ENCODE measurements around the gene ABHD4.

Gene ABHD4

DNA sequence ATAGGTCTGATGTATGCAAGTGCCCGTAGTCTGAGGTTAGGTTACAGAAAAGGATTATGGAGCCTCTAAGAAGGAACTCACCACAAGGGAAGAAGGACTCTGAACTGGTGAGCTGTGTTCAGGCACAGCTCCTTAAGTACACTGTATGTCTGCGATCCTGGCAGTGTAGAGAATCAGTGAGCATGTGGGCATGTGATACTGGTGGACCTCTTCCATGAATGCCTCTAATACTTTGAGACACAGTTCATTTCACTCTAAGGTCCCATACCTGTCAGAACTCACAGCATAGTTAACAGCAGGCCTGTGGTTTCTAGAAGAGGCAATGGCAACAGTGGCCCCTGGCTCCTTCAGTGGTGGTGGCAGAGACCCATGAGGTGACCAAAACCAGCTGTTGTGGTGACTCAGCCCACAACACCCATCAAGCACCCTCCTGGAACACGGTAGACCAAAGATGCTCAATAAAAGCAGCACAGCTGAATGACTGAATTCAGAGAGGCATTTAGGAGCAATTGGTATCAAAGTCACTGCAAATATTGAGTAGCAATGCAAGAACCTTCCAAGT lies 52.9 kb downstream of the ABHD4 start:
- Histone ChIP-seq H3K27me3 (replicated peaks; ENCODE audit: insufficient read depth, low read length) (no peaks in the 10 kb centered on the region), H3K79me2 (ENCODE audit: low read length) (no peaks in the 10 kb centered on the region), H3K36me3 (replicated peaks; ENCODE audit: insufficient read depth, low read length) (no peaks in the 10 kb centered on the region), H3K9ac (ENCODE audit: low read length) (no peak overlapping the region), H4K20me1 (ENCODE audit: insufficient read depth, low read length) (no peaks in the 10 kb centered on the region), H3K4me1 (ENCODE audit: low read length) (peaks cover 12% of the 10 kb centered on the region; the same call in 1 of the 2 replicates), H3K9me2 (replicated peaks; ENCODE audit: insufficient read depth, low read length) (no peaks in the 10 kb centered on the region), H2AFZ (ENCODE audit: low read length) (no peak overlapping the region), H3K9me3 (replicated peaks; ENCODE audit: insufficient read depth, low read length) (no peaks in the 10 kb centered on the region), H3K4me3 (ENCODE audit: low read length) (no peak overlapping the region), H3K27ac (ENCODE audit: low read length) (0 out of 2 replicates have a peak overlapping the region, but pooled peaks have one; percentile 6), H3K4me2 (ENCODE audit: low read depth, low read length) (no peak overlapping the region), H3F3A (ENCODE audit: insufficient read depth, low read length) (no peaks in the 10 kb centered on the region)
- TF ChIP-seq EZH2 (optimal IDR thresholded peaks at IDR 0.05; ENCODE audit: low read depth, low read length) (no peak), EZH2phosphoT487 (IDR thresholded peaks at IDR 0.05; ENCODE audit: low read length) (no peak)
- TF ChIP-seq, protein P1, sequence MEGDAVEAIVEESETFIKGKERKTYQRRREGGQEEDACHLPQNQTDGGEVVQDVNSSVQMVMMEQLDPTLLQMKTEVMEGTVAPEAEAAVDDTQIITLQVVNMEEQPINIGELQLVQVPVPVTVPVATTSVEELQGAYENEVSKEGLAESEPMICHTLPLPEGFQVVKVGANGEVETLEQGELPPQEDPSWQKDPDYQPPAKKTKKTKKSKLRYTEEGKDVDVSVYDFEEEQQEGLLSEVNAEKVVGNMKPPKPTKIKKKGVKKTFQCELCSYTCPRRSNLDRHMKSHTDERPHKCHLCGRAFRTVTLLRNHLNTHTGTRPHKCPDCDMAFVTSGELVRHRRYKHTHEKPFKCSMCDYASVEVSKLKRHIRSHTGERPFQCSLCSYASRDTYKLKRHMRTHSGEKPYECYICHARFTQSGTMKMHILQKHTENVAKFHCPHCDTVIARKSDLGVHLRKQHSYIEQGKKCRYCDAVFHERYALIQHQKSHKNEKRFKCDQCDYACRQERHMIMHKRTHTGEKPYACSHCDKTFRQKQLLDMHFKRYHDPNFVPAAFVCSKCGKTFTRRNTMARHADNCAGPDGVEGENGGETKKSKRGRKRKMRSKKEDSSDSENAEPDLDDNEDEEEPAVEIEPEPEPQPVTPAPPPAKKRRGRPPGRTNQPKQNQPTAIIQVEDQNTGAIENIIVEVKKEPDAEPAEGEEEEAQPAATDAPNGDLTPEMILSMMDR (IDR thresholded peaks at IDR 0.05; ENCODE audit: low read length), result no peak
- DNase-seq, result peak; percentile 23

GRCh38 chr14:22651586-22651985 lies 53.5 kb downstream of the ABHD4 start:
- Histone ChIP-seq H4K20me1 (ENCODE audit: insufficient read depth, low read length) (no peaks in the 10 kb centered on the region), H3K4me3 (ENCODE audit: low read length) (no peak overlapping the region), H3K9ac (ENCODE audit: low read length) (no peak overlapping the region), H3K9me2 (replicated peaks; ENCODE audit: insufficient read depth, low read length) (no peaks in the 10 kb centered on the region), H3K27me3 (replicated peaks; ENCODE audit: insufficient read depth, low read length) (no peaks in the 10 kb centered on the region), H3K36me3 (replicated peaks; ENCODE audit: insufficient read depth, low read length) (no peaks in the 10 kb centered on the region), H3K27ac (ENCODE audit: low read length) (no peak overlapping the region), H3K9me3 (replicated peaks; ENCODE audit: insufficient read depth, low read length) (no peaks in the 10 kb centered on the region), H3F3A (ENCODE audit: insufficient read depth, low read length) (no peaks in the 10 kb centered on the region), H3K4me2 (ENCODE audit: low read depth, low read length) (no peak overlapping the region), H2AFZ (ENCODE audit: low read length) (no peak overlapping the region), H3K79me2 (ENCODE audit: low read length) (no peaks in the 10 kb centered on the region), H3K4me1 (ENCODE audit: low read length) (peaks cover 12% of the 10 kb centered on the region; the same call in 1 of the 2 replicates)
- no peak for DNase-seq
- TF ChIP-seq EZH2 (optimal IDR thresholded peaks at IDR 0.05; ENCODE audit: low read depth, low read length) (no peak), EZH2phosphoT487 (IDR thresholded peaks at IDR 0.05; ENCODE audit: low read length) (no peak)
- TF ChIP-seq, protein P1 (IDR thresholded peaks at IDR 0.05; ENCODE audit: low read length), result no peak

DNA sequence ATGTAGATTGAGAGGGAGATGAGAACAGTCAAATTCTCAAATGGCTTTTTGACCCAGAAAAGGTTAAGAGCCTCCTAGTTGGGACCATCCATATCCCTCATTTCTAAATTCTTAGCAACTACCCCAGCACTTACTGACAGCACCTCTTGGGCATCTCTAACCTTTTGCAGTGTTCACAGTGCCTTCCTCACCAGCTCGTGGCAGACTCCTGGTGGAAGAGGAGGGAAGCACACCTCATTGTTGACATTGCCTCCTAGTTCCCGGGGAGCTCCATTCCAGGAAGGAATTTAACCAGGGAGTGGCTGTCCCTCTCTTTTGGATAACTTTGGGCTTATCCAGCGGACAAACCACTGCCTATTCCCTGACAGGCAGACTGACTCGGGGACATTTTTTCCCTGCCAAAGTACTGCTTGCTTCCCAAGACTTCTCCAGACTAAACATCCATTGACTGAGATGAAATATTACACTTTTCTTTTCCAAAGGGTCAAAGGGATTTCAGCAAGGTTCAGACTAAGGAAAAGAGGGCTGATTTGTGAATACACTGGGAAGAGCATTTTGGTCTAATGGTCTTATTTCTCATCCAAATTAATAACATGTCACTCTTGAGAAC lies 55.0 kb downstream of the ABHD4 start:
- no peak for TF ChIP-seq EZH2 (optimal IDR thresholded peaks at IDR 0.05; ENCODE audit: low read depth, low read length)
- no peak for TF ChIP-seq EZH2phosphoT487 (IDR thresholded peaks at IDR 0.05; ENCODE audit: low read length)
- TF ChIP-seq, protein P1 (IDR thresholded peaks at IDR 0.05; ENCODE audit: low read length), result peak; percentile 64
- Histone ChIP-seq H3K4me3 (ENCODE audit: low read length) (no peak overlapping the region), H3K79me2 (ENCODE audit: low read length) (no peaks in the 10 kb centered on the region), H3K27me3 (replicated peaks; ENCODE audit: insufficient read depth, low read length) (no peaks in the 10 kb centered on the region), H3K9me3 (replicated peaks; ENCODE audit: insufficient read depth, low read length) (no peaks in the 10 kb centered on the region), H2AFZ (ENCODE audit: low read length) (no peak overlapping the region), H3K9ac (ENCODE audit: low read length) (no peak overlapping the region), H3K9me2 (replicated peaks; ENCODE audit: insufficient read depth, low read length) (no peaks in the 10 kb centered on the region), H3K36me3 (replicated peaks; ENCODE audit: insufficient read depth, low read length) (no peaks in the 10 kb centered on the region), H4K20me1 (ENCODE audit: insufficient read depth, low read length) (no peaks in the 10 kb centered on the region), H3K4me1 (ENCODE audit: low read length) (peaks cover 12% of the 10 kb centered on the region; the same call in 1 of the 2 replicates), H3F3A (ENCODE audit: insufficient read depth, low read length) (no peaks in the 10 kb centered on the region), H3K27ac (ENCODE audit: low read length) (no peak overlapping the region), H3K4me2 (ENCODE audit: low read depth, low read length) (no peak overlapping the region)
- DNase-seq, result peak; percentile 60

Measured in MM.1S (cell line).